ENCODE results near the gene ASPA. TPM values are rescaled to one million over a fixed set of nuclear protein-coding genes. Genes with fewer than 3 reads are reported as not detected.

Gene ASPA
- total and polyA plus RNA-seq, 2 donors (not counting 1 experiment from before 2014, with no cell fraction given), result 1.3 to 5.4 TPM

- no peak overlapping the region for H2AFZ ChIP-seq (ENCODE audit: low read length)
- no peak overlapping the region for H3K4me2 ChIP-seq (ENCODE audit: extremely low read depth, insufficient read depth, low read length)
- no peak overlapping the region for H3K9ac ChIP-seq (ENCODE audit: insufficient read depth, low read length)
- H3K27me3 ChIP-seq (ENCODE audit: control insufficient read depth, insufficient read depth, low read length), result no peaks in the 10 kb centered on the region
- TF ChIP-seq EZH2 (IDR thresholded peaks at IDR 0.05; ENCODE audit: low read length, missing control alignments), result no peak
- TF ChIP-seq, protein P1, sequence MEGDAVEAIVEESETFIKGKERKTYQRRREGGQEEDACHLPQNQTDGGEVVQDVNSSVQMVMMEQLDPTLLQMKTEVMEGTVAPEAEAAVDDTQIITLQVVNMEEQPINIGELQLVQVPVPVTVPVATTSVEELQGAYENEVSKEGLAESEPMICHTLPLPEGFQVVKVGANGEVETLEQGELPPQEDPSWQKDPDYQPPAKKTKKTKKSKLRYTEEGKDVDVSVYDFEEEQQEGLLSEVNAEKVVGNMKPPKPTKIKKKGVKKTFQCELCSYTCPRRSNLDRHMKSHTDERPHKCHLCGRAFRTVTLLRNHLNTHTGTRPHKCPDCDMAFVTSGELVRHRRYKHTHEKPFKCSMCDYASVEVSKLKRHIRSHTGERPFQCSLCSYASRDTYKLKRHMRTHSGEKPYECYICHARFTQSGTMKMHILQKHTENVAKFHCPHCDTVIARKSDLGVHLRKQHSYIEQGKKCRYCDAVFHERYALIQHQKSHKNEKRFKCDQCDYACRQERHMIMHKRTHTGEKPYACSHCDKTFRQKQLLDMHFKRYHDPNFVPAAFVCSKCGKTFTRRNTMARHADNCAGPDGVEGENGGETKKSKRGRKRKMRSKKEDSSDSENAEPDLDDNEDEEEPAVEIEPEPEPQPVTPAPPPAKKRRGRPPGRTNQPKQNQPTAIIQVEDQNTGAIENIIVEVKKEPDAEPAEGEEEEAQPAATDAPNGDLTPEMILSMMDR (conservative IDR thresholded peaks at IDR 0.05 in 1 of 2, IDR thresholded peaks at IDR 0.05 in 1 of 2; ENCODE audit: low read depth in 1 of 2, low read length in 2 of 2), result no peak
- H3K4me3 ChIP-seq (replicated peaks in 1 of 4; ENCODE audit: control extremely low read depth in 1 of 4, insufficient read depth in 1 of 4, low read depth in 3 of 4, low read length in 4 of 4), result no peak overlapping the region
- no peaks in the 10 kb centered on the region for H3K79me2 ChIP-seq (ENCODE audit: control insufficient read depth, insufficient read depth, low read length)
- no peak for DNase-seq (ENCODE audit: low read depth in 2 of 2)
- no peaks in the 10 kb centered on the region for H3K4me1 ChIP-seq (ENCODE audit: control insufficient read depth, extremely low read depth, insufficient read depth, low read length)
- no peaks in the 10 kb centered on the region for H4K20me1 ChIP-seq (ENCODE audit: control insufficient read depth, extremely low read depth, insufficient read depth, low read length)
- no peaks in the 10 kb centered on the region for H3K9me3 ChIP-seq (ENCODE audit: control insufficient read depth, insufficient read depth, low read depth, low read length)
- no peaks in the 10 kb centered on the region for H3K36me3 ChIP-seq (ENCODE audit: control insufficient read depth, insufficient read depth, low read length)
- H3K27ac ChIP-seq (ENCODE audit: insufficient read depth, low read length), result no peak overlapping the region
These were observed 37.4 kb upstream of the ASPA start for GRCh38 chr17:3438368-3438767.

- Histone ChIP-seq H3K4me3 (replicated peaks in 1 of 4; ENCODE audit: control extremely low read depth in 1 of 4, insufficient read depth in 1 of 4, low read depth in 3 of 4, low read length in 4 of 4) (no peak overlapping the region), H3K27me3 (ENCODE audit: control insufficient read depth, insufficient read depth, low read length) (no peaks in the 10 kb centered on the region), H3K9ac (ENCODE audit: insufficient read depth, low read length) (no peak overlapping the region), H3K9me3 (ENCODE audit: control insufficient read depth, insufficient read depth, low read depth, low read length) (no peaks in the 10 kb centered on the region), H3K27ac (ENCODE audit: insufficient read depth, low read length) (no peak overlapping the region), H3K4me1 (ENCODE audit: control insufficient read depth, extremely low read depth, insufficient read depth, low read length) (no peaks in the 10 kb centered on the region), H3K79me2 (ENCODE audit: control insufficient read depth, insufficient read depth, low read length) (no peaks in the 10 kb centered on the region), H3K36me3 (ENCODE audit: control insufficient read depth, insufficient read depth, low read length) (no peaks in the 10 kb centered on the region), H4K20me1 (ENCODE audit: control insufficient read depth, extremely low read depth, insufficient read depth, low read length) (no peaks in the 10 kb centered on the region), H3K4me2 (ENCODE audit: extremely low read depth, insufficient read depth, low read length) (no peak overlapping the region), H2AFZ (ENCODE audit: low read length) (no peak overlapping the region)
- no peak for TF ChIP-seq EZH2 (IDR thresholded peaks at IDR 0.05; ENCODE audit: low read length, missing control alignments)
- TF ChIP-seq, protein P1 (conservative IDR thresholded peaks at IDR 0.05 in 1 of 2, IDR thresholded peaks at IDR 0.05 in 1 of 2; ENCODE audit: low read depth in 1 of 2, low read length in 2 of 2), result no peak
- no peak for DNase-seq (ENCODE audit: low read depth in 2 of 2)
These were observed 35.3 kb upstream of the ASPA start for GRCh38 chr17:3440451-3440850.

DNA sequence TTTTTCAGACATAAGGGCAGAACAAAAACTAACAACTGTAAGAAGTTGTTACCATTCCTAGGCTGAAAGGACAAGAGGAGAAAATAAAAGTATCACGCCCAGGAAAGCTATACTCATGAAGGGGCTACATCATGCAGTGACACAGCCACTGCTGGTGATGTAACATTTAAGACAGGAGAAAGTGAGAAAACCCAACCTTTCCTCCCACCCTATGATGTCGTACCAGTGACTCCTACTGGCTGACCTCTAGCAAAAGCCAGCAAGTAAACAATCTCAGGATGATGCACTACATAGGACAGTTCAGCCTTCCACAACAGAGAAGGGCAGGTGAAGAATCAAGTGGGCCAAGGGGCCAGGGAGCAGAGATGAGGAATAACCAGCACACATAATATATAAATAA is 28.2 kb upstream of the ASPA start:
- Histone ChIP-seq H3K36me3 (ENCODE audit: control insufficient read depth, insufficient read depth, low read length) (no peaks in the 10 kb centered on the region), H4K20me1 (ENCODE audit: control insufficient read depth, extremely low read depth, insufficient read depth, low read length) (no peaks in the 10 kb centered on the region), H3K4me3 (replicated peaks in 1 of 4; ENCODE audit: control extremely low read depth in 1 of 4, insufficient read depth in 1 of 4, low read depth in 3 of 4, low read length in 4 of 4) (no peak overlapping the region), H3K4me2 (ENCODE audit: extremely low read depth, insufficient read depth, low read length) (no peak overlapping the region), H3K9ac (ENCODE audit: insufficient read depth, low read length) (no peak overlapping the region), H3K9me3 (ENCODE audit: control insufficient read depth, insufficient read depth, low read depth, low read length) (no peaks in the 10 kb centered on the region), H3K79me2 (ENCODE audit: control insufficient read depth, insufficient read depth, low read length) (no peaks in the 10 kb centered on the region), H2AFZ (ENCODE audit: low read length) (no peak overlapping the region), H3K27me3 (ENCODE audit: control insufficient read depth, insufficient read depth, low read length) (no peaks in the 10 kb centered on the region), H3K27ac (ENCODE audit: insufficient read depth, low read length) (no peak overlapping the region), H3K4me1 (ENCODE audit: control insufficient read depth, extremely low read depth, insufficient read depth, low read length) (no peaks in the 10 kb centered on the region)
- DNase-seq (ENCODE audit: low read depth in 2 of 2), result peak in 1 of 2 donors; percentile 1
- TF ChIP-seq EZH2 (IDR thresholded peaks at IDR 0.05; ENCODE audit: low read length, missing control alignments), result no peak
- TF ChIP-seq, protein P1 (conservative IDR thresholded peaks at IDR 0.05 in 1 of 2, IDR thresholded peaks at IDR 0.05 in 1 of 2; ENCODE audit: low read depth in 1 of 2, low read length in 2 of 2), result no peak
